Ramos (cell line): ENCODE results near the gene SFXN2.
"Not testable (repeated sequence)": the region's sequence is repeated elsewhere in the genome, so short reads cannot be mapped to it uniquely, and the experiment has no call there.

ENCODE experiments used
- in situ Hi-C: fragments of 300-500 bp; cut with MboI; formaldehyde crosslinking; loops from one replicate; pipeline ENCODE4 v1.14.3; 2022; ENCODE audit warnings: low sequenced_read_pairs; ENCODE audit not compliant: unreplicated experiment

The SFXN2 gene, protein sequence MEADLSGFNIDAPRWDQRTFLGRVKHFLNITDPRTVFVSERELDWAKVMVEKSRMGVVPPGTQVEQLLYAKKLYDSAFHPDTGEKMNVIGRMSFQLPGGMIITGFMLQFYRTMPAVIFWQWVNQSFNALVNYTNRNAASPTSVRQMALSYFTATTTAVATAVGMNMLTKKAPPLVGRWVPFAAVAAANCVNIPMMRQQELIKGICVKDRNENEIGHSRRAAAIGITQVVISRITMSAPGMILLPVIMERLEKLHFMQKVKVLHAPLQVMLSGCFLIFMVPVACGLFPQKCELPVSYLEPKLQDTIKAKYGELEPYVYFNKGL

DNA sequence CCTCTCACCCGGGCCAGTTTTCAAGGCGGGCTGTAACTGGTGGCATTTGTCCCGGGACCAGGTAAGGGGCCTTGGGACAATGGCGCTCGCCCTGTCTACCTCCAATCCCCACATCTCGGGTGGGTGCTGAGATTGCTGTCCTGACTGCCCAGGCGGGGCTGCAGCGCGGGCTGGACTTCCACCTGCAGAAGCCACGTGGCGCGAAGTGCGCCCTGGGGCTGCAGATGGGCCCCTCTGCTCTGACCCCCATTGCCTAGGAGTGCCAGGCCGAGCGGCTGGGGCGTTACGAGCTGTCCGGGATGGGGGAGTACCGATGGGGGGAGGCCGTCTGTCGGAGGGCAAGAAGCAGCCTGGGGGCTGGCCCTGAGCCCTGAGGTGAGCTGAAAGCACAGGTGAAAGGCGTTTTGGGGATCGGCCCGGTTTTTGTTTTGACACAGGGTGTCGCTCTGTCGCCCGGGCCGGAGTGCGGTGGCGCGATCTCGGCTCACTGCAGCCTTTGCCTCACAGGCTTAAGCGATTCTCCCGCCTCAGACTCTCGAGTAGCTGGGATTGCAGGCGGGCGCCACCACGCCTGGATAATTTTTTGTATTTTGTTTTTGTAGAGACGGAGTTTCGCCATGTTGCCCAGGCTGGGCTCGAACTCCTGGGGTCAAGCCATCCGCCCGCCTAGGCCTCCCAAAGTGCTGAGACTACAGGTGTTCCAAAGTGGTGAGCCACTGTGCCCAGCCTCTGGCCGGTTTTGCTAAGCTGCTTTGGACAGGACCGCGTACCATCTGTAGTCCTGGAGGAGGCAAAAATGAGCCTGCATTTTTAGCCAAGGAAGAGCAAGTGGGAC is at the start of gene SFXN2:
TSS of gene SFXN2 (plus strand) at position 16 of the 835 bp plus-strand sequence. CDS start 12,001 bp downstream, outside the sequence.
- in situ Hi-C loops, result no loop called here

DNA sequence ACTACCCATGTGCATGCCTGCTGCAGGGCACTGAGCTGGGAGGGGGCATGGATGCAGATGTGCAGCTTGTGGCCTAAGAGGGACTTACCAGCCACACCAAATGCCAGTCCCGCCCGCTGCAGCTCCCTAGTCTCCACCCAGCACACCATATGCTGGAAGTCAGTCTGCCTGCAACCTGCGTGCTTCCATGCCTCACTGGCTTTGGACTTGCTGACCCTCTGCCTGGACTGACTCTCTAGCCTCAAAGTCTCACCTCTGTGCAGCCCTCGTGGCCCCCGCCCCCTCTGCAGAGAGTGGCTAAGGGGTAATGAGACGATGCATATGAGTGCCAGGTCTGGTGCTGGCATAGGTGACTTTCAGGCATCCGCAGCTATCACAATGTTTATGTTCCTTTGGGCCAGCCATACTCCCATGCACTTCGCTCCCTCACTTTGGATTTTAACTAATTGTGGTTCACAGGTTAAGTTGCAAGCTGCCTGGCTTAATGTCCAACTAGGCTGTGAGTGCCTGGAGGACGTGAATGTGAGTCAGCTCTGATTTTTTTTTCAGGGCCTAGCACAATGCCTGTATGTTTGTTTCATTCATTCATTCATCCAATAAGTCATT is 48.4 kb upstream of the SFXN2 start:
- in situ Hi-C loops, result no loop called here

DNA sequence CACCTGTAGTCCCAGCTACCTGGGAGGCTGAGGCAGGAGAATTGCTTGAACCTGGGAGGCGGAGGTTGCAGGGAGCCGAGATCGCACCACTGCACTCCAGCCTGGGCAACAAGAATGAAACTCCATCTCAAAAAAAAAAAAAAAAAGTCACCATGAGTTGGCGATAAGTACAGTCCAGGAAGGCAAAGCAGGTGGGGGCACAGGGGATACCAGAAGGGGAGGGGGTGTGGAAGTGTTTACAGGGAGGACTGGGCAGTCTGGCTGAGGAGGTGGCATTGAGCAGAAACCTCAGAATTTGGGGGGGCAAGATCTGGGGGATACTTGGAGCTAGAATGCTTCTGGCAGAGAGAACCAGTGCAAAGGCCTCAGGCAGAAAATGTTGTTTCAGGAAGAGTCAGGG is 47.0 kb upstream of the SFXN2 start:
- in situ Hi-C loops, result not testable (repeated sequence)

DNA sequence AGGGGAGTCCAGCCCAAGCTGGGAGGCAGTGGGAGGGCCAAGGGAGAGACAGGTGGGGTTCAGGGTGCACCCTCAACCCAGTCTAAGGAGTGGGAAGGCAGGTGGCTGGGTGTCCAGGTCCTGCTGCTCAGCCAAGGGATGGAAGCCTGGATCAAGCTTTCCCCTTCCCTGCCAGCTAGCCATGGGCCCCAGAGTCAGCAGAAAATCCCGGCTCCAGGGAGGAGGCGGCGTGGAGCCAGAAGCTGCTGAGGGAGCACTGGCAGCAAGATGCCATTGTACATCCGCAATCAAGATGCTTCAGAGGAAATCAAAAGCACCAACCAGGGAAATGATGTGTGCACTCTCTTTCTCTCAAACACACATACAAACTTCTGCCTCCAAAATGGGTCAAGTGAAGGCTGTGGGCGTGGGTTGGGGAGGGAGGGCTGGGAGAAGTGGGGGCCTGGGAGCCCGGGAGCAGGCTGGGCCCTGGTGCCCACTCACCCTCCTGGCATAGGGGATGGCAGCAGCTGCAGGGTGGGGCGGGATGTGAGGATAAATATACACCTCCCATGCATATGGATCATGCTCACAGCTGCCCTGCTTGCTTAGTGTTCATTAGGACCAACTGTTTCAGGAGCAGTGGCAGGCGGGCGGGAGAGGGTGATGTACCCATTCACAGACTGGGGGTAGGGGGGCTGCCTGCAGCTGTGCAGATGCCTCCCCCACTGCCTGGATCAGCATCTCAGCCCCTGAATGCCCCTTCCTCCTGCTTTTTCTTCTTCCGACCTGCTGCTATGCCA is 45.9 kb upstream of the SFXN2 start:
- in situ Hi-C loops, result no loop called here

DNA sequence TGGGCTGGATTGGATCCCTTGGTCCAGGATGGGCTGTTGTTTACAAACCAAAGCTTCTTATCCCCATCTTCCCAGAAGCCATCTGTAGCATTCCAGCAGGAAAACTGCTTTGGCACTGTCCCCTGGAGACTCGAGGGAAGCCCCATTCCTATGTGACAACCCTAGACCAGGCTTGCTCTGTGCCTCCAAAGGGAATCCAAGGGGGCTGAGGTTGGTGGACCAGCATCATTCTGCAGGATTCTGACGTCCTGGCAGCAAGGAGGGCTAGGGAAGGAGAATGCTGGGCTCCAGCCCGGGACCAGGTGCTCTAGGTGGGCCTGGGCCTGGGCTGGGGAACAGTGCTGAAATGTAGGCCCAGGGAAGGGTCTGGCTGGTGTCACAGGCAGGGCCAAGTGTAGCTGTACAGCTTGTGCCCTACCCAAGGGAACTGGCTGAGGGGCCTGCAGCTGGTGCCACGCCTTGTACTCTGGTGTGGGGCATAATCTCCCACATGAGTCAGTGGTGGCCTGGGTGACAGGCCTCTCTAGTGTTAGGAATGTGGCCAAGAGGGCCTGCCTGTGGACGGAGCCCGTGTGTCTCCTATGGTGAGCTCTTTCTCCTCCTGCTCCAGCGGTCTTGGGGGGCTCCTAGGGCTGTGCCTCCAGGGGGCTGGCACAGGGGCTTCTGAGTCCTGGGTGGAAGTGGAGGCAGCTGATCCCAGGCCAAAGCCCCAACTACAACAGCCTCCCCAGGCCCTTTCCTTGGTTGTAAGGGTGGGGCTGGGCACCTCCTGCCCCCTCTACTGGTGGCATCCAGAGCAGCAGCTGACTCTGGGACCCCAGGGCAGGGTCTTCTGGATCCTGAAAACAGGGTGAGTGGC is 45.0 kb upstream of the SFXN2 start:
- in situ Hi-C loops, result no loop called here

DNA sequence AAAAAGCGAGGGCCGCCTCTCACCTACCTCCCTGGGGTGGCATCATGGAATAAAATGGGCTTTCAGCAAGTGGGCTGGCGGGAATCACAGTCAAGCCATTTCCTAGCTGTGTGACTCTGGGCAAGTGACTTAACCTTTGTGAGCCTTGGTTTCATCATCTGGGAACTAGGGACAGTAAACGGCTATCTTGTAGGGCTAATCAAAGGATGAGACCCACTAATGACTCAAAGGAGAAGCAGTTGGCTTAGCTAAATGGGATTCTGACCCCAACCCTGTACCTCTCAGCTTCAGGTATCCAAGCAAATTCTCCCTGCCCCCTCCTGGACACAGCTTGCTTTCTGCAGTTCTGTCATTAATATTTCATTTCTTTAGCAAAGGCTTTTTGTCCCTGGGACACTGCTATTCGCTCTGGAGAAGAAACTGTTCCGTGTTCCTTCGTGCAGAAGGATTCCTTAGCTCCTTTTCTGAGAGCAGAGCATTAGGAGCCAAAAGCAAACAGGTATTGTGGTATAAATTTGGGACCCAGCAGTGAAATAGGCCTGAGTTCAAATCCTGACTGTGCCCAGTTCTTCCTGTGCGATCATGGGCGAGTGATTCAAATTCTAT is 44.3 kb upstream of the SFXN2 start:
- in situ Hi-C loops, result no loop called here

DNA sequence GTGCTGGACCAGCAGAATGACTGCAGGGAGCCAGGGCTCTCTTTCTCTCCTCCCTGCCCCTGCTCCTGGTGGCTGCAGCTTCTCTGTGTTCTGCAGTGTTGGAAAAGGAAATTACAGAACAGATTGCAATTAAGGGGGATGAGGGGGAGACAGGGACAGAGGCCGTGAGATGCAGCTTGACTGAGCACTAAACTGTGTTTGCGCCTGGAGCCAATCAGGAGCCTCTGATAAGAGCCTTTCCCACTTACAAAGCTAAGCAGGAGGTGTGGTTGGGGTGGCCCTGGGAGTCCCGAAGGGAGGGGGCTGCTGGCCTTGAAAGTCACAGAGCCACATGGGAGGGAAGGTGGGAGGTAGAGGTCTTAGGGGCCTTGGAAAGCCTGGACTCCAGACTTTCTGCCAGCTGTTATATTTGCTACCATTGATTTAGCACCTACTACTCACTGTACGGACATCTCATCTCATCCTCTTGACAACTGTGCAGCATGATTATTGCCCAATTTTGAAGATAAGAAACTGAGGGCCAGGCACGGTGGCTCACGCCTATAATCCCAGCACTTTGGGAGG is 43.5 kb upstream of the SFXN2 start:
- in situ Hi-C loops, result no loop called here

DNA sequence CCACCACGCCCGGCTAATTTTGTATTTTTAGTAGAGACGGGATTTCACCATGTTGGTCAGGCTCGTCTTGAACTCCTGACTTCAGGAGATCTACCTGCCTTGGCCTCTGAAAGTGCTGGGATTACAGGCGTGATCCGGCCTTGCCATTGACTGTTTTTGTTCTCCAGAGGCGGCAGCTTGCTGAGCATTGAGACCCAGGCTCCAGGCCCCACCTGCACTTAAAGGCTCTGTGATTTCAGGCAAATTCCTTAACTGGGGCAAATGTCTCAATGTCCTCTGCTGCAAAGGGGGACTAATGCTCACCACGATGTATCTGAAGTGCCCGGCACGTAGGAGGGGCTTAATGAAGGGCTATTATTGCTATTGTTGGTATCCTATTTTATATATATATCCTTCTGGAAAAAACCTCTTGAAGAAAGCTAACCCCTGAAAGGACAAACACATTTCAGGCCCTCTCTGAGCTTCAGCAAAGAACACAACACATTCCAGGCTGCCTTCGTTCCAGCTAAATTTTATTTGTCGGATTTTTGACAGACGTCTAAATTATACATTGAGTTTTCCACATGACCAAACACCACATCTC is 41.1 kb upstream of the SFXN2 start:
- in situ Hi-C loops, result no loop called here

DNA sequence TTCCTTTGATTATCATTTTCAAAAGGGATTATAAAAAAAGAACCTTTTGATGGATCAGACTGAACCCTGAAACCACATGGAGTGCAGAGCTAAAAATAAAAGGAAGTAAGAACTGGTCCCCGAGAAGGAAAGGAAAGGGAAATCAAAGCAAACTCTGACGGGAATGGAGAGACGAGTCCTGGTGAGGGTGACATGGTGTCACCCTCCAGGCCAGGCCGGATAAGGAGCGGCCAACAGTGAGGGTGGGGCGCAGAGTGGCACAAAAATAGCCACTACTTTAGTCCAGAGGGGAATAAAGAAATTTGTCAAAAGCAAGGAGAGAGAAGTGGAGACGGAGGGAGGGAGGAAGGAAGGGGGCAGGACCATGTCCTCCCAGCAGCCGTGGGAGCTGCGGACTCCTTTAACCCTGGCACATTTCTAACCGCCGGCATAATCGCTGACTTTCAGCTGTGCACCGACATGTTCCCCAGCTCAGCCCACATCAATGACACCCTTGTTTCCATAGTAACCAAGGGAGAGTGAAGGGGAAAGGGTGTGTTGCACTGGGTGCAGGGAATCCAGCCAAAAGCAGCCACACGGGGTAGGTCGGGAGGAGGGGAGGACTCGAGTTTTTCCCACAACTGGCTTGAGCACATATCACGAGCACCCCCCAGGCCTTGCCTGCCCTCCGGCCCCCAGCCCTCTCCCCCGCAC is 40.5 kb upstream of the SFXN2 start:
- in situ Hi-C loops, result no loop called here

DNA sequence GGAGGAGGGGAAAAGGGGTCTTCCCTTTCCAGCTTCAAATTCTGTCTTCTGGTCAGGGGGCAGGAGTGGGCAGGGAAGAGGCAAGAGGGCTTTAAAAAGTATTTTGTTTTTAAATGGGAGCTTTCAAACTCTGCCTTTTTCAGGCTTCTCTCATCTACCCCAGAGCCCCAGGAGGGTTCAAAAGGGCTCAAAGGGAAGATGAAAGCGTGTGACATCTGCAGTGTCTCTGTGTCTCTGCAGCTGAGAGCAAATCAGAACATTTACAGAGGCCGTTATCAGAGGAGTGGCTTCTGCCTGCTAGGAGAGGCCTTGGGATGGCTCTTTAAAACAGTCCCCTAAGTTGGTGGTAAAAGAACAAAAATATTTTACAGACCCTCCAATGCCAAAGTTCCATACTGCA is 39.9 kb upstream of the SFXN2 start:
- in situ Hi-C loops, result no loop called here

DNA sequence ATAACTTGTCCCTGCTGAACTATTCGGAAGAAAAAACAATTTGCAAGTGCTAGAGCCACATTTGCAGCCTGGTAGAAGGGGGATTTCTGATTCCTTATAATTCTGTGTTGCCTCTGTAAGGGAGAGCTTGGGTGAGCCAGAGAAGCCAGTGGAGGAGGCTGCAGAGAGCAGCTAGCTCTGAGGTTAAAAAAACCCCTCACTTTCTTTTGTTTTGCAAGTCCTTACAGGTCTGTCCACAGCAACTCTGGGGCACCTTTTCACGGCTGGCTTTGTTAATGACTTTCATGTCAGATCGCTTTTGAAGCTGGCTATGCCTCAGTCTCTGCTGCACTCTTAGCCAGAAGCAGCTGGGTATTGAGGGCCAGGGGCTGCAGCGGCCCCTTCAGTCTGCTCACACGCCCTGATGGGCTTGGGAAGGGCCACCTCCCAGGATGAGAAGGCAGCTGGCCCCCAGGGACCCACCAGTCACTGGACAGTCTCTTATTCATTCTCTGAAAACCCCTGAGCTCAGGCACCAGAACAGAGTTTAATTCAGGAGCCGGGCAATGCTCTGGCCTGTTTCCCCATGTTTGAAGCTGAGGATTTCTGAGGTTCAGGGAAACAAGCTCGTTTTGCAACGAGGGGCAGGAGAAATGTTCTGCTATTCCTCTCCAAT is 39.3 kb upstream of the SFXN2 start:
- in situ Hi-C loops, result no loop called here

DNA sequence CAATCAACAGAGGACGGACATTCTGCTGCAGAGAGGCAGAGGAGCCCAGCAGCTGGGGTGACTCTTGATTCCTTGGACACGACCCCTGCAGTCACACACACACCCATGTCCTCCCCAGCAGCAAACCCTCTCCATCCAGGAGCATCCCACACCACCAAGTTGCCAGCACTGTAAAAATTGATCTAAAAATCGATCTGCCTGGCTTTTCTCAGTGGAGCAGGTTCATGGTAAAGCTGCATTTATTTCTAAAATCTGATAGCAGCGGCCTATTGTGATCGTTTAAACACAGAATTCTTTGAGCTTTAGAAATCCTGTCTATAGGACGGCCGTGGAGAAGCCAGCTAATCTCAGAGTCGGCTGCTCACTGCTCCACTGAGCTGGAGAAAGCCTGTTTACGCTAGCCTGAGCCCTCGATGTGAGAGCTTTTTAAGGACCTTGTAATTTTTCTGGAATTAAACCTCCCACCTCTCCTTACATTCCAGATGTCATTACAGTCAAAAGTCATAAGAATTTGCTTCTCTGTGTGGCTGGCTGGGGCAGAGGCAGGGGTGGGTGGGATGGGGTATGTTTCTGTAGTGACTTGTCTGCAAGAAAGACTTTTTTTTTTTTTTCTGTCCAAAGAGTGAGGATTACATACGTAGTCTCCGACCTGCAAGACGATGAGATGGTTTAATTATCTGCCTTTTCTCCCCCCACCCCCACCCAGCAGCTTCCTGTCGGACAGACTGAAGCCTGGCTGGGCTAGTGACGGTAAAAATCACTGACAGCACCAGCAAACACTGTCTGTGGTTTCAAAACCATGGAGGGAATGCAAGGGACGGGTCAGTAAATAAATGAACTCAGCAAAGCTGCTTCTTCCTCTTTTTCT is 38.5 kb upstream of the SFXN2 start:
- in situ Hi-C loops, result no loop called here

DNA sequence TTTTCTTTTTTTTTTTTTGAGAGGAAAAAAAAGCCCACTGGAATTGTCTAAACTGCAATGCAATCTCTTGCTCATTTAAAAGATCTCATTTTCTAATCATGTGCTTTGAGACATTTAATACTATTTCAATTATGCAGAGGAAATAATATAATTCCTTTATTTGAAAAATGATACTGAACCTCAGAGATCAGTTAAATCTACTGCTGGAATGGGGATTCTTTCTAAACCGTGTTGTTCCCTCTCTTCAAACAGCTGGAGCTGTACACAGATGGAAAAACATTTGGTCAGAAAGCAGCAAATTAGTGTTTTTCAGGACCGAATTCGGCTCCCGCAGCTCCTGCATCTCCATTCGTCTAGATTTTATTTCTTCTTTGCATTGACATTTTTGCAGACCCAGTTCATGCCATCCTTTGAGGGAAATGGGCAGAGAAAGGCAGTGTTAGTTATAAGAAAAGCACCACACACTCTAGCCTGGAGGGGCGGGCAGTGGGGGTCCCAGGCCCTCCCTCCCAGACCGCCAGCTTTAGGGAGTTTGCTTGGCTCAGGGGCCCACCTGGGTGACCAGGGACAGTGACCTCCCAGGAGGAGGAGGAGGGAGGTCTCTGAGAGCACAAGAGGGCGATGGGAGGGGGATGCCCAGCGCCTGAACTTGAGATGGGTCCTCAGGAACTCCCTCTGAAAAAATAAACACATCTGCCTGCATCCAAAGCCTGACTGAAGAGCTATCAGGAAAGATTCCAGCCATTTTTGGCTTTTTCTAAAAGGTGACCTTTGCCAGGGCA is 37.7 kb upstream of the SFXN2 start:
- in situ Hi-C loops, result no loop called here

DNA sequence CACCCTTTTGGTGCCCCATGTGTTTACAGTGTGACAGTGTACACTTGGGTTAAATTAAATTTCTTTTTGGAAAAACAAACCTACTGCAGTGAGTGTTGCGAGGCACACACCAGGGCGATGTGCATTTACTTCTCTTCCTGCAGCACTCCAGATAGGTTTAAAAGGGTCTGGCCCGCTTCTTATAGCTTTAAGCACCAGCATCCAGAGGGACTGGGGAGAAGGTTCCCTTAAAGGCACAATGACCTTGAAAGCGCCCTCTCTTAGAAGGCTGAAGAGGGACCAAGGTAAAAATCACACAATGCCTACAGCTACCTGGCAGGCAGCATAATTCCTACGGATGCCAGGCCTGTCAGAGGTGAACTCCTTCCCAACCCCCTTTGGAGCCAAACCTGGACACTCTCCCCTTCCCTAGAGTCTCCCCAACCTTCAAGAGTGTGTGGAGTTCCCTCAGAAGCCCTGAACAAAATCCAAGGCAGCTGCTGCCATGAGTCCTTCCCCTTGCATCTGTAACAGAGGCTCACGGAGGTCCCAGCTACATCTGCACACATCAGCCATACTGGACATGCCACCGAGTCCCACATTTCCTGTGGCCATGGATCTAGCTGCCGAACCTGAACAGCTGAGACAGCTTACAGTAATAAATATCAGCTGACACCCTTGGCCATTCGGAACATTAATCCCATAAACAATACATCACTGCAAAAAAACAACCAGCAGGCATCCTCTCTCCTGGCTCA is 36.9 kb upstream of the SFXN2 start:
- in situ Hi-C loops, result no loop called here

DNA sequence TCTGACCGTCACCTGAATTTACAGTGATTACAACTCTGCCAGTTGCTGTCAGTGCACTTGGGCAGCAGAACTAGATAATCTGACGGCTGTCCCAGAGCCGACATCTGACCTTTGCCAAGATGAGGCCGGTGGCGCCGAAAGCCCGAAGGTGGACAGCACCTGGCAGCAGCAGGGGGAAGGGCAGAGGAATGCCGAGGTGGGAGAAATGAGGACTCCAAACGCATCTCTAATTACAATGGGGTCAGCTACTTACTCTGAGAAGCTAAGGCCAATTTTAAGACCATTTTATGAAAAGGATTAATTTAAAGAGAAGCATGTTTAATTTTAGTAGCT is 36.4 kb upstream of the SFXN2 start:
- in situ Hi-C loops, result no loop called here
